Liver (tissue), 3 donors: ENCODE measurements around the gene MICAL3.

ENCODE experiments used
- CTCF ChIP-seq: fragments of 150-350 bp; IDR thresholded peaks from 2 replicates; pipeline ENCODE4 v1.5.1; 2017; ENCODE audit warnings: improper control_type of control experiment, low read depth, low read length; ENCODE audit not compliant: missing input control
- EGR1 ChIP-seq, 2 donors: IDR thresholded peaks; 2 replicates each; pipeline ENCODE4 v1.6.1; 2016 to 2018; ENCODE audit warnings: antibody characterized with exemption in 2 of 2, low read depth in 2 of 2
- FOXA1 ChIP-seq: IDR thresholded peaks from 2 replicates; pipeline ENCODE4 v1.6.1; 2016; ENCODE audit warnings: antibody characterized with exemption
- GABPA ChIP-seq, 2 donors: IDR thresholded peaks in 1 of 2; conservative IDR thresholded peaks in 1 of 2; 2 replicates each; pipeline ENCODE4 v1.6.1; 2016; ENCODE audit warnings: antibody characterized with exemption in 2 of 2, mild to moderate bottlenecking in 1 of 2, moderate library complexity in 1 of 2
- HNF4A ChIP-seq, 2 donors: conservative IDR thresholded peaks; 2 replicates each; pipeline ENCODE4 v1.6.1; 2016; ENCODE audit warnings: antibody characterized with exemption in 2 of 2, mild to moderate bottlenecking in 2 of 2
- RAD21 ChIP-seq, 2 donors: IDR thresholded peaks; 2 replicates each; pipeline ENCODE4 v1.6.1; 2016; ENCODE audit warnings: antibody characterized with exemption in 2 of 2, mild to moderate bottlenecking in 2 of 2
- RXRA ChIP-seq, 2 donors: IDR thresholded peaks; 2 replicates each; pipeline ENCODE4 v1.6.1; 2017 to 2018; ENCODE audit warnings: antibody characterized with exemption in 2 of 2, mild to moderate bottlenecking in 1 of 2
- SP1 ChIP-seq: IDR thresholded peaks from 2 replicates; pipeline ENCODE4 v1.6.1; 2018; ENCODE audit warnings: antibody characterized with exemption, mild to moderate bottlenecking
- TAF1 ChIP-seq: conservative IDR thresholded peaks from 2 replicates; pipeline ENCODE4 v1.6.1; 2016; ENCODE audit warnings: antibody characterized with exemption, mild to moderate bottlenecking
- ZBTB33 ChIP-seq: IDR thresholded peaks from 2 replicates; pipeline ENCODE4 v1.6.1; 2016; ENCODE audit warnings: antibody characterized with exemption
- TF ChIP-seq, protein P1 (sequence below): IDR thresholded peaks from 2 replicates; pipeline ENCODE4 v1.6.1; 2016; ENCODE audit warnings: antibody characterized with exemption
- TF ChIP-seq, protein P2 (sequence below): IDR thresholded peaks from 2 replicates; pipeline ENCODE4 v1.6.1; 2016; ENCODE audit warnings: antibody characterized with exemption, mild to moderate bottlenecking
- donor health status: healthy.
- donor health status: healthy.

DNA sequence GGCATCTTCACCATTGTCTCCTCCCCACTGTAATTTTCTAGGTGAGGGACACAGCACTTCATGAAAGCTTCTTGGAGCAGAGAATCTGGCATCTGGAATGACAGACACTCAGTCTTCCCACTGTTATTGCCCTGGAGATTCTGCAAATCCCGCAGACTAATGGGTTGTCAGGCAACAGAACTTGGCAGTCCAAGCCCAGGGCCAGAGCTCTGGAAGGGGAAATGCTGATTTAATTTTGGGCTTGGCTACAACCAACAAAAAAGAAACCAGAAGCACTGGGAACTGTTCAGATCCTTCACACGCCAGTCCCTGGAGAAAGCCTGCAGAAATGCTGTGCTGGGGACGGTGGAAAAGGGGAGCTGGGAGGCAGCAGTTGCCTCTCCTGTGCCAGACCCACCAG is 178.6 kb downstream of the MICAL3 start:
- TF ChIP-seq CTCF (no peak), SP1 (no peak), EGR1 (IDR thresholded peaks at IDR 0.05; ENCODE audit: low read depth in 2 of 2) (no peak), TAF1 (no peak), FOXA1 (no peak), RAD21 (IDR thresholded peaks at IDR 0.05) (no peak), HNF4A (conservative IDR thresholded peaks at IDR 0.05) (no peak), GABPA (IDR thresholded peaks at IDR 0.05 in 1 of 2, conservative IDR thresholded peaks at IDR 0.05 in 1 of 2) (no peak), RXRA (IDR thresholded peaks at IDR 0.05) (no peak), ZBTB33 (no peak)
- TF ChIP-seq, protein P1, sequence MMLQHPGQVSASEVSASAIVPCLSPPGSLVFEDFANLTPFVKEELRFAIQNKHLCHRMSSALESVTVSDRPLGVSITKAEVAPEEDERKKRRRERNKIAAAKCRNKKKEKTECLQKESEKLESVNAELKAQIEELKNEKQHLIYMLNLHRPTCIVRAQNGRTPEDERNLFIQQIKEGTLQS: no peak
- TF ChIP-seq, protein P2, sequence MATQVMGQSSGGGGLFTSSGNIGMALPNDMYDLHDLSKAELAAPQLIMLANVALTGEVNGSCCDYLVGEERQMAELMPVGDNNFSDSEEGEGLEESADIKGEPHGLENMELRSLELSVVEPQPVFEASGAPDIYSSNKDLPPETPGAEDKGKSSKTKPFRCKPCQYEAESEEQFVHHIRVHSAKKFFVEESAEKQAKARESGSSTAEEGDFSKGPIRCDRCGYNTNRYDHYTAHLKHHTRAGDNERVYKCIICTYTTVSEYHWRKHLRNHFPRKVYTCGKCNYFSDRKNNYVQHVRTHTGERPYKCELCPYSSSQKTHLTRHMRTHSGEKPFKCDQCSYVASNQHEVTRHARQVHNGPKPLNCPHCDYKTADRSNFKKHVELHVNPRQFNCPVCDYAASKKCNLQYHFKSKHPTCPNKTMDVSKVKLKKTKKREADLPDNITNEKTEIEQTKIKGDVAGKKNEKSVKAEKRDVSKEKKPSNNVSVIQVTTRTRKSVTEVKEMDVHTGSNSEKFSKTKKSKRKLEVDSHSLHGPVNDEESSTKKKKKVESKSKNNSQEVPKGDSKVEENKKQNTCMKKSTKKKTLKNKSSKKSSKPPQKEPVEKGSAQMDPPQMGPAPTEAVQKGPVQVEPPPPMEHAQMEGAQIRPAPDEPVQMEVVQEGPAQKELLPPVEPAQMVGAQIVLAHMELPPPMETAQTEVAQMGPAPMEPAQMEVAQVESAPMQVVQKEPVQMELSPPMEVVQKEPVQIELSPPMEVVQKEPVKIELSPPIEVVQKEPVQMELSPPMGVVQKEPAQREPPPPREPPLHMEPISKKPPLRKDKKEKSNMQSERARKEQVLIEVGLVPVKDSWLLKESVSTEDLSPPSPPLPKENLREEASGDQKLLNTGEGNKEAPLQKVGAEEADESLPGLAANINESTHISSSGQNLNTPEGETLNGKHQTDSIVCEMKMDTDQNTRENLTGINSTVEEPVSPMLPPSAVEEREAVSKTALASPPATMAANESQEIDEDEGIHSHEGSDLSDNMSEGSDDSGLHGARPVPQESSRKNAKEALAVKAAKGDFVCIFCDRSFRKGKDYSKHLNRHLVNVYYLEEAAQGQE: no peak
